K562 (cell line): ENCODE results near the gene FOXJ3. TPM values are rescaled to one million over a fixed set of nuclear protein-coding genes. Genes with fewer than 3 reads are reported as not detected.

Source experiments
- ATAC-seq: fragments of 200-7000 bp; cut with Tn5 transposase; 3 replicates; pipeline ENCODE4 v1.9.1; 2020; ENCODE audit warnings: moderate library complexity
- BruUV-seq: library from RNA; stranded (reverse); fragments of 400-500 nt; replicated peaks from 2 replicates; lab custom pipeline; 2021; lab: Mats Ljungman, UMichigan
- CTCF ChIA-PET: fragments of 300-600 bp; formaldehyde crosslinking; extraction: SDS; loops from one replicate; lab custom pipeline; 2021; ENCODE audit warnings: low intra/inter-chr PET ratio; lab: Yijun Ruan, JAX
- POLR2A ChIA-PET: fragments of 300-600, 350-650 bp; sonication (Branson Sonifier 250); formaldehyde crosslinking; extraction: SDS; loops from one replicate; lab custom pipeline; 2021; ENCODE audit warnings: antibody characterized with exemption, inconsistent platforms; lab: Yijun Ruan, JAX
- DNase-seq, 4 experiments: peaks; one replicate each; pipeline versions ENCODE4 v3.0.0 to v3.0.0-alpha.2; 2011 to 2018; ENCODE audit warnings: low spot score in 3 of 4, mixed read lengths in 3 of 4; ENCODE audit errors: extremely low read depth in 1 of 4
- FAIRE-seq: peaks from 2 replicates; lab custom pipeline; 2011; peaks lifted over from hg19 to GRCh38; lab: Jason Lieb, UNC
- H2AFZ ChIP-seq: 2 replicates; pipeline ENCODE4 v1.6.0; 2011; ENCODE audit warnings: low read depth, low read length, control low read depth, inconsistent platforms
- H3K27ac ChIP-seq: fragments of 200-600 bp; 3 replicates; pipeline ENCODE4 v1.8.0; 2011; ENCODE audit warnings: low read depth, mild to moderate bottlenecking, control low read depth, inconsistent platforms, low read length, moderate library complexity, mixed read lengths; ENCODE audit errors: extremely low read depth
- H3K27me3 ChIP-seq, 2 experiments: fragments of 300-600 bp in 1 of 2; 2 replicates in 1 of 2; 3 replicates in 1 of 2; pipeline versions ENCODE4 v1.6.0 to v1.8.0; 2011; ENCODE audit warnings: inconsistent platforms in 2 of 2, low read length in 2 of 2, mild to moderate bottlenecking in 1 of 2, mixed read lengths in 1 of 2, moderate library complexity in 1 of 2; ENCODE audit not compliant: control insufficient read depth in 2 of 2, insufficient read depth in 2 of 2
- H3K36me3 ChIP-seq: fragments of 300-600 bp; 3 replicates; pipeline ENCODE4 v1.8.0; 2011; ENCODE audit warnings: mild to moderate bottlenecking, low read length, inconsistent platforms; ENCODE audit not compliant: control insufficient read depth, insufficient read depth
- H3K4me1 ChIP-seq, 2 experiments: fragments of 200-600 bp in 1 of 2; replicated peaks in 1 of 2; 2 replicates in 1 of 2; 3 replicates in 1 of 2; pipeline versions ENCODE4 v1.5.1 to v1.8.0; 2011; ENCODE audit warnings: inconsistent platforms in 2 of 2, low read length in 2 of 2, mild to moderate bottlenecking in 1 of 2, mixed read lengths in 1 of 2, moderate library complexity in 1 of 2; ENCODE audit not compliant: control insufficient read depth in 2 of 2, insufficient read depth in 2 of 2
- H3K4me2 ChIP-seq: 2 replicates; pipeline ENCODE4 v1.6.1; 2011; ENCODE audit warnings: low read length, control low read depth, inconsistent platforms, mixed read lengths; ENCODE audit not compliant: insufficient read depth
- H3K4me3 ChIP-seq: fragments of 200-600 bp; sonication (generic), shearing (Covaris generic); 2 replicates; pipeline ENCODE4 v1.5.1; 2016; ENCODE audit warnings: control low read depth, inconsistent platforms
- H3K79me2 ChIP-seq: fragments of 200-600 bp; 3 replicates; pipeline ENCODE4 v1.8.0; 2011; ENCODE audit warnings: low read length, inconsistent platforms; ENCODE audit not compliant: control insufficient read depth, insufficient read depth
- H3K9ac ChIP-seq, 2 experiments: 2 replicates each; pipeline versions ENCODE4 v1.6.0 to v1.6.1; 2011; ENCODE audit warnings: low read depth in 2 of 2, low read length in 2 of 2, control low read depth in 1 of 2, inconsistent platforms in 1 of 2, mild to moderate bottlenecking in 1 of 2, mixed read lengths in 1 of 2; ENCODE audit not compliant: insufficient read depth in 1 of 2
- H3K9me1 ChIP-seq: one replicate; pipeline ENCODE4 v1.6.0; 2011; ENCODE audit warnings: inconsistent platforms, mild to moderate bottlenecking, low read length, moderate library complexity; ENCODE audit not compliant: control insufficient read depth, insufficient read depth
- H3K9me3 ChIP-seq: replicated peaks from 2 replicates; pipeline ENCODE4 v1.5.1; 2011; ENCODE audit warnings: low read depth, low read length, inconsistent platforms; ENCODE audit not compliant: control insufficient read depth, insufficient read depth
- H4K20me1 ChIP-seq: replicated peaks from 2 replicates; pipeline ENCODE4 v1.6.1; 2011; ENCODE audit warnings: low read length, inconsistent platforms, mixed read lengths; ENCODE audit not compliant: control insufficient read depth, insufficient read depth
- BACH1 ChIP-seq: fragments of 200-800 bp; sonication (Bioruptor generic); IDR thresholded peaks from 2 replicates; pipeline ENCODE4 v1.6.1; 2016; ENCODE audit warnings: missing genetic modification characterization, missing compliant biosample characterization
- E2F4 ChIP-seq: sonication (generic); formaldehyde crosslinking; IDR thresholded peaks from 2 replicates; pipeline ENCODE4 v1.8.0; 2022; ENCODE audit warnings: mild to moderate bottlenecking, low read depth, missing genetic modification reagents
- ELF4 ChIP-seq: fragments of 450-650 bp; formaldehyde crosslinking; IDR thresholded peaks from 2 replicates; pipeline ENCODE4 v1.4.0; 2022; ENCODE audit warnings: missing genetic modification characterization
- ESRRA ChIP-seq: fragments of 450-650 bp; IDR thresholded peaks from 2 replicates; pipeline ENCODE4 v1.6.1; 2014; ENCODE audit warnings: low read depth, mild to moderate bottlenecking, moderate library complexity, borderline replicate concordance
- FOXM1 ChIP-seq, 2 experiments: fragments of 450-650 bp in 1 of 2; sonication (generic) in 1 of 2; formaldehyde crosslinking in 1 of 2; IDR thresholded peaks; 2 replicates each; pipeline versions ENCODE4 v1.6.1 to v1.9.0; 2017 to 2022; ENCODE audit warnings: low read depth in 2 of 2, mild to moderate bottlenecking in 2 of 2, missing genetic modification reagents in 1 of 2, moderate library complexity in 1 of 2
- MAX ChIP-seq: sonication (generic); formaldehyde crosslinking; IDR thresholded peaks from 2 replicates; pipeline ENCODE4 v1.9.0; 2022; ENCODE audit warnings: mild to moderate bottlenecking, missing genetic modification reagents
- NCOA6 ChIP-seq: fragments of 450-650 bp; IDR thresholded peaks from 2 replicates; pipeline ENCODE4 v1.6.1; 2017; ENCODE audit warnings: mild to moderate bottlenecking
- PURB ChIP-seq: sonication (generic); formaldehyde crosslinking; IDR thresholded peaks from 2 replicates; pipeline ENCODE4 v1.9.0; 2021; ENCODE audit warnings: low read depth, mild to moderate bottlenecking, missing genetic modification reagents
- SMARCB1 ChIP-seq: IDR thresholded peaks from 2 replicates; pipeline ENCODE4 v1.6.1; 2011; ENCODE audit warnings: improper control_type of control experiment, low read depth; ENCODE audit not compliant: insufficient read length
- SUPT5H ChIP-seq: fragments of 450-650 bp; IDR thresholded peaks from 2 replicates; pipeline ENCODE4 v1.6.1; 2016
- TCF7L2 ChIP-seq: fragments of 150-350 bp; IDR thresholded peaks from 2 replicates; pipeline ENCODE4 v1.6.1; 2016; ENCODE audit warnings: low read depth, mild to moderate bottlenecking, low read length, moderate library complexity
- ZFP30 ChIP-seq: fragments of 250-450 bp; sonication (Bioruptor Pico); IDR thresholded peaks from 2 replicates; pipeline ENCODE4 v1.8.0; 2022; ENCODE audit warnings: moderate library complexity, mild to moderate bottlenecking, inconsistent platforms, borderline replicate concordance
- ZKSCAN1 ChIP-seq: fragments of 150-350 bp; IDR thresholded peaks from 2 replicates; pipeline ENCODE4 v1.6.1; 2016; ENCODE audit warnings: low read depth, low read length
- ZNF780A ChIP-seq: fragments of 250-450 bp; sonication (Bioruptor Pico); IDR thresholded peaks from 2 replicates; pipeline ENCODE4 v1.5.0; 2021; ENCODE audit warnings: mild to moderate bottlenecking
- WGBS: fragments of 100-300 bp; shearing (Covaris generic); methylation state at CpG from one replicate; pipeline ENCODE4 v1.1.6; 2016; ENCODE audit warnings: low coverage, mixed read lengths; ENCODE audit not compliant: insufficient coverage; ENCODE audit errors: missing lambda C conversion rate; 5-methylcytosine and 5-hydroxymethylcytosine counted together
- in situ Hi-C: fragments of 300-500 bp; cut with MboI; formaldehyde crosslinking; loops from 4 replicates; pipeline ENCODE4 v1.15.0; 2018; ENCODE audit warnings: inconsistent platforms, mixed read lengths
- intact Hi-C: fragments of 100-400 bp; cut with micrococcal nuclease; formaldehyde crosslinking; loops from 2 replicates; pipeline ENCODE4 v1.14.2; 2022
- polyA plus RNA-seq, 8 experiments: library from polyadenylated mRNA; depleted of rRNA in 4 of 8; stranded (reverse) in 5 of 8; unstranded in 3 of 8; fragments of >200 nt; fragmentation: Nextera tagmentation in 2 of 8; fragmentation: Illumina TruSeq in 1 of 8; extraction: Ambion mirVana in 2 of 8; extraction: Trizol in 1 of 8; gene quantifications; 2 replicates each; pipeline versions ENCODE4 v1.2.1 to v1.2.3, GENCODE V29; 2011 to 2014; ENCODE audit warnings: inconsistent platforms in 1 of 8, missing spikeins in 1 of 8
- total RNA-seq, 7 experiments: library from RNA; depleted of rRNA in 6 of 7; stranded (reverse); fragments of >200 nt in 6 of 7; fragmentation: Illumina TruSeq in 2 of 7; extraction: Trizol in 2 of 7; gene quantifications; 2 replicates each; pipeline versions ENCODE4 v1.2.1 to v1.2.3, GENCODE V29; 2011 to 2021; ENCODE audit warnings: low replicate concordance in 1 of 7
- TF ChIP-seq, protein P1 (sequence below): fragments of 250-450 bp; sonication (Bioruptor Pico); IDR thresholded peaks from 2 replicates; pipeline ENCODE4 v1.5.0; 2021

Gene FOXJ3
- total and polyA plus RNA-seq, 9 of the 15 experiments (the other 6 are each of a cell fraction or from before 2014, with no cell fraction given), result 8.7 to 35.3 (median 23.4) TPM

DNA sequence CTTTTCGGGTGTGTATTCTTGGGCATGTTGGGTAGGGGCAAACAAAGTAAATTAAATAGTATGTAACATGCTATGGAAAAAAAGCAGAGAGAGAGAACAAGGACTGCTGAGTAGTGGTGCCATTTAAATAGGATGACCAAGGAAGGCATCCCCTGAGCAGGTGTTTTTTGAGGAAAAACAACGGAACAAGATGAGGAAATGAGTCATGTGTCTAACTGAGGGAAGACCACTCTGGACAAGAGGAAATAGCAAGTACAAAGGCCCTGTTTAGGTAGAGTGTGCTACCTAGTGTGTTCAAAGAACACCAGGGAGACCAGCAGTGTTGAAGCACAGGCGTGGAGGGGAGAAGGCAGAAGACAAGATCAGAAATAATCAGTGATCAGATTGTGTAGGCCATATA is 150.4 kb downstream of the FOXJ3 start:
- no peaks in the 10 kb centered on the region for H3K9me3 ChIP-seq
- FAIRE-seq (no peak), ATAC-seq (no peak), DNase-seq (no peak)
- no peaks in the 10 kb centered on the region for H4K20me1 ChIP-seq
- ChIA-PET CTCF (no interaction called here), POLR2A (interaction anchor here (0.9 to 1.7 kb wide), 2 partner anchors 10 to 12 kb away, joined by 3 to 5 read pairs; no protein-coding TSS in a partner anchor)
- no peak for TF ChIP-seq E2F4 (CRISPR knock-in tag)
- TF ChIP-seq SUPT5H, result no peak
- TF ChIP-seq SMARCB1, result no peak
- no peak for TF ChIP-seq ZFP30 (CRISPR knock-in tag)
- no peak for TF ChIP-seq BACH1 (tag)
- no peak for TF ChIP-seq FOXM1 (IDR thresholded peaks at IDR 0.05; ENCODE audit: low read depth)
- no peak for TF ChIP-seq FOXM1 (CRISPR knock-in tag; IDR thresholded peaks at IDR 0.05; ENCODE audit: low read depth)
- TF ChIP-seq ZKSCAN1, result no peak
- TF ChIP-seq NCOA6, result no peak
- TF ChIP-seq, protein P1, sequence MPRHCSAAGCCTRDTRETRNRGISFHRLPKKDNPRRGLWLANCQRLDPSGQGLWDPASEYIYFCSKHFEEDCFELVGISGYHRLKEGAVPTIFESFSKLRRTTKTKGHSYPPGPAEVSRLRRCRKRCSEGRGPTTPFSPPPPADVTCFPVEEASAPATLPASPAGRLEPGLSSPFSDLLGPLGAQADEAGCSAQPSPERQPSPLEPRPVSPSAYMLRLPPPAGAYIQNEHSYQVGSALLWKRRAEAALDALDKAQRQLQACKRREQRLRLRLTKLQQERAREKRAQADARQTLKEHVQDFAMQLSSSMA, result no peak
- TF ChIP-seq ESRRA, result no peak
- no peak for TF ChIP-seq ZNF780A (CRISPR knock-in tag)
- no peak for TF ChIP-seq PURB (CRISPR knock-in tag)
- TF ChIP-seq MAX, result no peak
- TF ChIP-seq ELF4, result no peak
- no peak for TF ChIP-seq TCF7L2
- H2AFZ ChIP-seq, result no peak overlapping the region
- intact Hi-C loops (no loop called here), in situ Hi-C loops (no loop called here)
- no peaks in the 10 kb centered on the region for H3K27me3 ChIP-seq
- H3K36me3 ChIP-seq, result peaks cover 78% of the 10 kb centered on the region
- H3K9me1 ChIP-seq, result no peaks in the 10 kb centered on the region
- no TSS peak for BruUV-seq
- no peak overlapping the region for H3K4me2 ChIP-seq
- WGBS, result 91% methylated on average over 3 of the region's 3 CpGs
- no peaks in the 10 kb centered on the region; a peak in 1 of 5 replicates for H3K4me1 ChIP-seq
- no peaks in the 10 kb centered on the region for H3K79me2 ChIP-seq
- no peak overlapping the region for H3K4me3 ChIP-seq
- no peak overlapping the region; the same call in 2 of the 3 replicates for H3K27ac ChIP-seq
- H3K9ac ChIP-seq, result no peak overlapping the region
